Measurements from ENCODE around the gene PMPCA.

The PMPCA gene

DNA sequence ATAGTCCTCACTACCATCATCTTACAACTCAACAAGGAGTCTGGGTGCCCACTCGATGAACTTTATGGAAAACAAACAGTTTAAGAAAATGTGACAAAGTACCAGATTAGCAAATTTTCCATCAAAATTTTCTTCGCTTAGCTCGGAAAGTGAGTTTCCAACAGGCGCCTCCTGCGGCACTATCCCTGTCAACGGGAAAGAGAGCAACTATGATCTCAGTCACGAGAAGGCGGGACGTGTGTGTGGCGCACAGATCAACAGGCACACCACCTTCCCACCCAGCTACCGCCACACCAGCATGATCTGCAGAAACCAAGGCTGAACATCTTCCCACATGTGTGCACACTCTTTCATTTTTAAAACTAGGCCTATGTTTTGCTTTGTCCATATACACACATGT is 42.9 kb downstream of the PMPCA start:
- no peak for DNase-seq

GRCh38 chr9:136454026-136454796 is 43.8 kb downstream of the PMPCA start:
- no peak for DNase-seq

DNA sequence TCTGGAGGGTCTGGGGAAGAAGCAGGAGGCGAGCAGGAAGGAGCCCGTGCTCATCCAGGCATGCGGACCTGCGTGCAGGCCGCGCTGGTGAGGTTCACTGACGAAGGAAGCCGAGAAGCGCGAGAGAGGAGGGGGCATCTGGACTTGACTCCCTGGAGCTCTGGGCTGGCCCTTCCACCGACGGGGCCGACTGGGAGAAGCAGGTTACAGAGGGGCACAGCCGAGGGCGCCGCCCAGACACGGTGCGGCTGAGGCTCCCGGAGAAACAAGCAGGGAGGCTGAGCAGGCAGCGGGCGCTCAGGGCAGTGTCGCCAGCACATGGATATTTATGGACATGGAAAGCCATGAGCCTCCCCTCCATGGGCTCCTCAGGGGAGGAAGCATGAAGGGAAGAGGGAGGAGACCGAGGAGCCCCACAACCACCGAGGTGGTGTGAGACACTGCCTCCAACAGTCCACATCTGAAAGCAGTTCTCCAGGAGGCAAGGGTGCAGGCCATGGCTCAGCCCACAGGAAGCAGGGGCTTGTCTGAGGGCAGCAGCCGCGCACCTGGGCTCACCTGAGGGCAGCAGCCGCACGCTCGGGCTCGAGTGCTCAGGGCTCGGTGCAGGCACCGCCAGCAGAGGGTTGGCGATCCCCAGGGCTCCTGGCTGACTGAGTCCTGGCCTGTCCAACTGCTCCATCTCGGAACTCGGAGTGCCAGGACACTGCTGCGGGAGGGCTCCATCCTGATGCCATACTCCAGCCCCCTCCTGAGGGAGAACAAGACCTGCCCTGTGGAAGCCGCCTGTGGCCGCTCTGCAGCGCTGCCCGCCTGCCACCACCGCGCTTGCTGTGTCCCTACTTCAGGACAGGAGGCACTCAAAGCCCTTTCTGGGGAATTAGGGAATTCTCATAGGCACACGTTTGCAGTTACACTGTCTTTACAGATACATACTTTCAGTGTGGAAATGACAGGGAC is 44.9 kb downstream of the PMPCA start:
- no peak for DNase-seq

- DNase-seq = no peak
Measured at GRCh38 chr9:136456258-136456657, 45.8 kb downstream of the PMPCA start.

DNA sequence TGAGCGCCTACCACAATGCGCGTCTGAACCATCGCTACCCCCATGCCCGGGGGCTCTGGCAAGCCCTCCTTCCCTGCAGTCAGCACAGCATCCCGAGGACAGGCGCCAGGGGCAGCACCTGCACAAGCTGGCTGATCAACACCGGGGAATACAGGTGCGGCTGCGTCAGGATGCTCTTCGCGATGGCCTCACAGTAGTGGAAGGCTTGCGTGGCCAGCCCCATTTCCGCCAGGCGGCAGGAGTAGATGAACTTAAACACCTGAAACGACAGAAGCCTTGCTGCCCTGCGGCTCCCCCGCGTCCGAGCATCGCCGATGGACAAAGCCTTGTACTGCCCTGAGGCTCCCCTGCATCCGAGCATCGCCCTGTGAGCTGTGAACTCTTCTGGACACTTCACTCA is 46.9 kb downstream of the PMPCA start:
- no peak for DNase-seq

GRCh38 chr9:136459425-136459824 is 49.0 kb downstream of the PMPCA start:
- DNase-seq = no peak

- DNase-seq = no peak
Measured at GRCh38 chr9:136460772-136461325, 50.4 kb downstream of the PMPCA start.

DNA sequence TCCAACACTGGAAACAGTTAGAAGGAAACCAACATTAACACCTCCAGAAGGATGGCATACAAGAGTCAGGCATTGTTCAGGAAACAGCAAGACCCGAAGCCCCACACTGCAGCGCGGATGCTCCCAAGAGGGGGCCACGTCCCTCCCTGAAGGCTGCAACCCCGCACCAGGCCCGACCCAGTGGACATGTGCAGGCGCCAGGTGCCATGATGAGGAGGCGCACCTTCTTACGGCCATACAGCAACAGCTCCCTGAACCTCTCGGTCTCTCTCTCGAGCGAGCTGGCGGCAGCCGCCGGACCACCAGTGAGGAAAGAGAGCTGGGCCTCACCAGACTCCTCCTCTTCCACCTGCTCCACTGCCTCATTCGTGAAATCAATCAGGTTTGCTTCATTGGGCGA is 52.2 kb downstream of the PMPCA start:
- no peak for DNase-seq

- no peak for DNase-seq
Measured at GRCh38 chr9:136463578-136463977, 53.1 kb downstream of the PMPCA start.

DNA sequence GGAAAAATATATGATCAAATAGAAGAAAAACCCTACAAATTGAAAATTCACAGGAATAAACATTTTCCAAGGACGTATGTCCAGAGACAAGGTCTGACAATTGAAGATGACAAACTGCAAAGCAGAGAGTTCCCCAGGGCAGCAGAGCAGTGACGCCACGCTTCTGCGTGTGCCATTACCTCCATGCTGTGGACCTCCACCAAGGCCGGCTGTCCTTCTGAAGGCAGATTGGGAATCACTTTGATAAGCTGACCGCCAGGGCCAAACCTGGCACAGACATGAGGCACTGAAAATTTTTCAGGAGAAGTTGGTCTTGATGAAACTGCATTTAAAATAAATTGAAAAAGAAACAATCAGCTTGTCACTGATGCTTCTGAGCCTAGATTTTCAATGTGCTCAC is 53.8 kb downstream of the PMPCA start:
- no peak for DNase-seq

- no peak for DNase-seq
Measured at GRCh38 chr9:136465500-136466154, 55.2 kb downstream of the PMPCA start.

DNA sequence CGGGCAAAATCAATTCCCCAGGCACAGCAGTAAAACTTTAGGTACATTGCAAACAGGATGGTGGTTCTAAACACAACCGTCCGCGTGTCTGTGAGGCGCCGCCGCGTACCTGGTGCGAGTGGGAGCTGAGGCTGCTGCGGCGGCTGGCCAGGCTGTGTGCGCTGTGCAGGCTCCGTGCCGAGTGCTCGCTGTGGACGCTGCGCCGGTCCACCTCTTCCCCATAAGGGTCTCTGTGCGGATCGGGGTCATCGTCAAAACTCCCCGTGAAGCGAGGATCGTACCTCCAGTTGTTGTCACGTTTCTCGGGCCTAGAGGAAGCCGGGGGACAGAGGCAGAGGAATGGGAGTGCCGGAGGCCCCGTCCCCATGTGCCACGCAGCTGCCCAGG is 55.7 kb downstream of the PMPCA start:
- DNase-seq = no peak

DNA sequence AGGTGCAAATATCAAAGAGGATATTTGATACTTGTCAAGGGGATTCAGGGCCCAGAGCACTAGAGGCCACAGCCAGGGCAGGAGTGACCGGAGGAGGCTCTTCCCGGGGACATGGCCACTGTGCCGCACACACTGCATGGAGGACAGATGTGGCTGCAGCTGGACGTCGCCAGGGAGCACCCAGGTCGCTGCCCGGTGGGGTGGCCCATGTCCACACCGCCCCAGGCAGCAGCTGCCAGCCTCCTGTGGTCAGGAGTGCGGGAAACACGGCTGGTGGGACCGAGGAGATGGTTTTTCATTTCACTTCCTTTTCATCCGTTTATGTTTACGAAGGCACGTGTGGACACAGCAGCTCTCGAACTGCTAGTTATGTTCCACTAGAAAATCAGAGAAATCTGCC is 57.3 kb downstream of the PMPCA start:
- DNase-seq = no peak

GRCh38 chr9:136470356-136470755 is 59.9 kb downstream of the PMPCA start:
- no peak for DNase-seq

GRCh38 chr9:136470792-136471469 is 60.5 kb downstream of the PMPCA start:
- no peak for DNase-seq

DNA sequence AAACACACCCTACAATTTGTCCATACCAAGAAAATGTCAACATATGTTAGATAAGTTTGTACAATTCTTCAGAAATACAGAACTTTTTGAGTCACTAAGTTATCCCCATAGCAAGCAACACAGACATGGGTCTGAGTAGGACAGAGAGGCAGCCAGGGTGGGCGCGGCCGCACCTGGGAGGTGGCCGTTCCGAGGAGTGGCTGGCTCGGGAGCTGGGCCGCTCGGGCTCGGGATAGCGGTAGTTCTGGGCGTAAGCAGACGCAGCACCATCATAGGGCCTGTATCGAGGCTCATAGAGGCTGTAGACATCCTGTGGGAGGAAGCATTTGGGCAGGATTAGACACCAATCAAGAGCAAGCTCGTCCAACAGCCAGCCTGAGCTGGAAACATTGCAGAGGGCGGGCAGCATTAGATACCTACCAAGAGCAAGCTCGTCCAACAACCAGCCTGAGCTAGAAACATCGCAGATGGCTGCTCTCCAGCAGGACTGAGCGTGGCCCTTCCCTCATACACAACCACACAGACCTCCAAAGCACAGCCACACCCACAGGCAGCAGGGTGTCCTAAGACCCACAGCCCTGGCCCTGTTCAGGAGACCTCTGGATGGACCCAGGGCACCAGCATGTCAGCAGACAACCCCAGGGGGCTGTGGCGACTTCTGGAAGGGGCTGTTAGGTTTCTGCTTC is 61.5 kb downstream of the PMPCA start:
- DNase-seq = no peak

DNA sequence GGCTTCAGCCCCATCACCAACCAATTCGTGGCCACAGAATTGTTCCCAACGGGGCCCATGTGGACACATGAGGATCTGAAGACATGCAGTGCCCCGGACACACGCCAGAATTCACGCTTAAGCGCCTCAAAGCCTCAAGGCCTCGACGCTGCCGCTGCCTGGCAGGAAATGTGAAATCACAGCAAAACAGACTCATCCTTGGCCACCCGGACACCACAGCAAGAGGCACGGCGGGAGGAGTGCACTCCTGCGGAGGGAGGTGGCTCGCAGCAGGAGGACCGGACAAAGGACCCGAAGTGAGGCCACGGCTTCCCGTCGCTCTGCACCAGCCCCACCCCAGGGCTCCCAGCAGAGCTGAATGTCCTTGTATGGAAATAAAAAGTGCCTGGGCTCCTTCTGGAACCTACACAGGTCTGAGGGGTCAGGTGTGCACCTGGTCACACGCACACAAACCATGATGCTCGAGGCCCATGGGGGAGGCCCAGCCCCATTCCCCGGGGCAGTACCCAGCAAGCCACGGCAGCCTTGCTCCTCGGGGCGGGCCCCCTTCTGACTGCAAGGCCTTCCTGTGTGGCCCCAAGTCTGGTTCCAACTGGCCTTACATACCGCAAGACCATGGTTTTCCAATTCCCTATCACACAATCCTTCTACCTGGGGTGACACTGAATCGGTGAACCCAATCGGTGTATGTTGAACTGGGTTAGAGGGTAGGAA is 62.3 kb downstream of the PMPCA start:
- DNase-seq = no peak

DNA sequence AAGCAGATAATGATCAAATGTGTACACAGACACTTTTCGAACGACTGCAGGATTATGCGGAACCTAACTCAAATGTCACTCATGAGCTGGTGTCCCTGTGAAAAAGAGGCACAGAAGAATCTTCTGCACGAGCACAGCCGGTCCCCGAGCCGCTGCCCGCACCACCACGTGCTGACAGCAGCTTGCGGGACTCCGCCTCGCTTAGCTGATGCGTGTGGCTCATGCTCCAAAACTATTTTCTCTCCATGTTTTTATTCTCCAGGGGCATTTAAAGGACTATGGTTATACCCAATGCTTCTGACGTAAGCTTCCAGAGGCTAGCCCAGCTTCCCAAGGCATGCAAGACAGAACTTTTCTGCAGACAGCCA is 62.9 kb downstream of the PMPCA start:
- no peak for DNase-seq
